GM19035 (cell line): ENCODE results near the gene CPNE5.

Source experiments
- ATAC-seq: cut with Tn5 transposase; IDR thresholded peaks from one replicate; pipeline ENCODE4 v1.9.1; 2021; ENCODE audit not compliant: unreplicated experiment

The CPNE5 gene

GRCh38 chr6:36838896-36839748 is at the start of gene CPNE5:
CPNE5 (minus strand) TSS chr6:36839444; CDS start chr6:36839377, 67 bp downstream.
- no peak for ATAC-seq

DNA sequence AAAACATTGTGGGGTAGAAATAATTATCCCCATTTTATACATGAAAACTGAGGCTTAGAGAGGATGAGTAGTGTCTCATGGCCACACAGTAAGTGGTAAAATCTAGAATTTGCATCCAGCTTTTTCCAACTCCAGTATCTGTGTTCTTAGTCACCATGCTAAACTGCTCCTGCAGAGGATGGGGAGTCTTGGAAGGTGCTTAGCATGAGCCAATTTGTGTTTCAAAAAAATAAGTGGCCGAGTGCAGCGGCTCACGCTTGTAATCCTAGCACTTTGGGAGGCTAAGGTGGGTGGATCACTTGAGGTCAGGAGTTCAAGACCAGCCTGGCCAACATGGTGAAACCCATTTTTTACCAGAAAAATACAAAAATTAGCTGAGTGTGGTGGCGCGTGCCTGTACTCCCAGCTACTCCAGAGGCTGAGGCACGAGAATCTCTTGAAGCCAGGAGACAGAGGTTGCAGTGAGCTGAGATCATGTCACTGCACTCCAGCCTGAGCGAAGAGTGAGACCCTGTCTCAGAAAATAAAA is 48.9 kb upstream of the CPNE5 start:
- ATAC-seq, result no peak

DNA sequence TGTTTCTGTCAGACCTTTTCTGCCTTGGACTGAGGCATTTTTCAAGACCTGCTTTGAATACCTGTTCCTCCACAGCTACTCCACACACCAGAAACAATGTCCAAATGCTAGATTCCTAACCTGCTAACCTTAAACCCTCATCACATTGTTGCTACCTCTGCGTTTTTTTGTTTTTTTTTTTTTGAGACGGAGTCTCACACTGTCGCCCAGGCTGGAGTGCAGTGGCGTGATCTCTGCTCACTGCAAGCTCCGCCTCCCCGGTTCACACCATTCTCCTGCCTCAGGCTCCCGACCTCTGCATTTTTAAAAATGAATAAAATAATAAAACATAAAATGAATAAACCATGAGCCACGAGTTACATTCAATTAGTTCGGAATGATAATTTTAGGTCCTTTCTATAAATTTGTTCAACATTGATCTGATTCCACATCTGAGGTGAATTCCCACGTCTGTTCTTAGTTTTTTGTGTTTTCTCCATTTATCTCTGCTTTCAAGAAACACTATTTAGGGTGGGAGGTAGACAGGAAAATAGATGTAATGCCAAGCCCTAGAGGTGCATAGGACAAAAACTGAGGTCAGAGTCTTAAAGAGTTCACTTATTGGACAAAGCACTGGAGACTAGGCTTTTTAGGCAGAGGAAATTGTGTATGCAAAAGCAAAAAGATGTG is 47.8 kb upstream of the CPNE5 start:
- no peak for ATAC-seq

- peak; percentile 99 for ATAC-seq
Measured at GRCh38 chr6:36885461-36886401, 46.5 kb upstream of the CPNE5 start, which contains the start of gene C6orf89. C6orf89 (plus strand) TSS chr6:36885952; CDS start chr6:36899445, 13,493 bp downstream.

DNA sequence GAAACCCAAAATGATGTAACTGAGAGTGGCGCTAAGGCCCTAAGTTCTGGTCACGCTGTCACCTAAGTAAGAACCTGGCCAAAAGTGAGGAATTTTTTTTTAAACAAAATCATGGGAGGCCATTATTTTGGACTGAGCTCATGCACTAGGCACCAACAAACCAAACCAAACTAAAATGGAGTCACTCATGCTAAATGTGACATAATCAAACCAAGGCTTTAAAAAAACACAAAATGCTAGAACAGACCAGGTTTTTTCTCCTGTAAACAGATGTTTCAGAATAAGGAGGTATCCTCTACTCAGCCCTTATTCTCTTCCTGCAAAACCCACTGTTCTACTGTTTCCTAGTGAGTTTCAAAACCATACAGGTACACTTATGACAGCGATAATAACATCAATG is 45.4 kb upstream of the CPNE5 start:
- no peak for ATAC-seq

- ATAC-seq, result no peak
Measured at GRCh38 chr6:36875250-36875633, 36.0 kb upstream of the CPNE5 start.

DNA sequence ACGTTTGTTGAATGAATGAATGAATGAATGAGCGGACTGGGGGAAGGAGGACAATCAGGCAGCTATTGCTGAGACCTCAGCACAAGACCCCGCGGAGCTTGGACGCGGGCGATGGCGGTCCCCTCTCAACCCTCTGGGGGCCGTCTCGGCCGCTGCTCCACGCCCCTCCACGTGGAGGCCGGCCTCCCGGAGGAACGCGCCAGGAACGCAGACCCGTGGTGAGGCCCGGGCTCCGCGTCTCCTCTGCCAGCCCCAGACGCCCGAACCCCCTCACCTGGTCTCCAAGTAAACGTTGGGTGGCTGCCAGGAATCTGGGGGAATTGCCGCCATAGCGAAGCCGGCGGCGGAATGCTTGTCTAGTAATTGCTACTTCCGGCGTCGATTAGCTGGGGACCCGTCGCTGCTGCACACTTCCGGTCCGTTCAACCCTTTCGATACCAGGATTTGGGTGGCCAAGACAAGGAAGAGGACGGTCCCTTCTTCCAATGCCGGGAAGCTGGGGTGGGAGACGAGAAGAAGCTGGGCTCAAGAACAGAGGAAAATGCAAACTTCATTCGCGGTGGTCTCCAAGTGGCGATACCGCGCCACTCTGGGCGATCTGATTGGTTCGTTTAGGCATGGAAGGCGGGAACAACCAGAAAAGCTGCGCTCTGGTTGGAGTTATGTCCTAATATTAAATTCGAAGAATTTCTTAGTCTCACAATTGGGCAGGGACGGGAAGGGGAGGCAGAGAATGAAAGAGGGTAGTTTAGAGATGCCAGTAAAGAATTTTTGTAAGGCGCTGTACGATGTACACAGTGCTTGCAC is 35.4 kb upstream of the CPNE5 start, which contains the start of gene PPIL1:
TSS of gene PPIL1 (minus strand) at position 361 of the 807 bp plus-strand sequence. CDS start at position 330, 31 bp downstream.
- peak; percentile 86 for ATAC-seq

DNA sequence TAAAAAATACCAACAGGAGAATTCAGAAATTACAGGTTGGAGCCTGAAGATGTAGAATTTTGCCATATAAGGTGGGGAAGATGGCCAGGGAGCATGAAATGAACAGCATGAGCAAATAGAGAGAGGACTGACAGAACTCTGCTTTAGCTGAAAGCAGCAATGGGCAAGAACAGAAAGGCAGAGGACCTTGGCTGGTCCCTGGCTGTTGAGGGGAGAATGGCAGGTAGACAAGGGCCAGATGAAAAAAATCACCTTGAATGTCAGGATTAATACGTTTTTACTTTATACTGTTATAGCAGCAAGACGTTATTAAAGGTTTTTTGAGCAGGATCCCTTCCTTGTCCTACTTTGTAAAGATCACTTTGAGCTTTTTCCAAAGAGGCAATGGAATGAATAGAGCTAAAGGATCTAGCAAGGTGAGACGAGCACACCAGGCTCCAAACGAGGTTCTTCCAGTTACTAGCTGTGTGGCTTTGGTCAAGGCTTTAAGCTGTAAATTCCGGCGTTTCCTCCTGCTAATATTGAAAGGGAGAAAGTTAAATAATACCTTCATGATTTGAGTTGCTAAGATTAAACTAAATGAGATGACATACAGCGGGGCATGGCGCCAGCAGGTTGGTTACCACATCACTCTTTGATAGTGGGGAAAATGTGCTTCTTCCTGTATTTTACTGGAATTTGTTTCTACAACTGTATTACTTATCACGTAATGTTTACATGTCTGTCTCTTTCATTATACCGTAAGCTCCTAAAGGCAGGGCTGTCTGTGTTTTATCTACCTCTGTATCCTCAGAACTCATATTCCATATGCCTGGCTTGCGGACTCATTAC is 34.6 kb upstream of the CPNE5 start:
- no peak for ATAC-seq

GRCh38 chr6:36873115-36873514 is 33.9 kb upstream of the CPNE5 start:
- ATAC-seq, result no peak

GRCh38 chr6:36871686-36872085 is 32.4 kb upstream of the CPNE5 start:
- no peak for ATAC-seq

DNA sequence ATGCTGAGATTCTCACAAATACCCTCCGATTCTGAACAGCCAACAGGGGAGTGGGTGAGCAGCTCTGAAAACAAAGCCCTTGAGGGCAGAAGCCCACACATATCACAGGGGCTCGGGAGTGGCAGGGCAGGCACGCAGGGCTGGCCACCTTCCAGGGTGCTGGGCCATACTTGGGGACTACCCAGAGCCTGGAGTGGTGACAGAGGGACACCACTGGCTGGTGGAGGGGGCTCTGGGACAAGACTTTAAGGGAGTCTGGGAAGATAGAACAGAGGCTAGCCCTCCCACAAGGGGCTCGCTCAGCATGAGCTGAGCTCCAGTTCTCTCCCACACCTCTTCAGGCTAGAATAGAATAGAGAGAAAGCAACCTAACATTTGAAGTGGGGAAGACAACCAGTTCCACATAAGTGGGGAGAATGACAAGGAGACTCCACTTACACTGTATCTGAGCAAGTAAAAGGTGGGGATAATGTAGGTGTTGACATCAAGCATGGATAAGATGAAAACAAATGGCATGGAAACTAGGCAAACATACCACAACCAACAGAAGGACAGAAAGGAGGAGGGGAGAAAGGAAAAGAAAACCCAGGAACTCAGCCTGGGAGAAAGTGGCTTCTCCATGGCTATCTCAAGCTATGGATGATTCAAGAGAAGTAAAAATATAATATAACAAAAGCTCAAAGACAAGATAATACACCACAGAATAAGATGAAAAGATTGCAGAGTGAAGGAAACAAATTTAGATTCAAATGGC is 28.4 kb upstream of the CPNE5 start:
- no peak for ATAC-seq

- ATAC-seq, result no peak
Measured at GRCh38 chr6:36865835-36866234, 26.6 kb upstream of the CPNE5 start.

DNA sequence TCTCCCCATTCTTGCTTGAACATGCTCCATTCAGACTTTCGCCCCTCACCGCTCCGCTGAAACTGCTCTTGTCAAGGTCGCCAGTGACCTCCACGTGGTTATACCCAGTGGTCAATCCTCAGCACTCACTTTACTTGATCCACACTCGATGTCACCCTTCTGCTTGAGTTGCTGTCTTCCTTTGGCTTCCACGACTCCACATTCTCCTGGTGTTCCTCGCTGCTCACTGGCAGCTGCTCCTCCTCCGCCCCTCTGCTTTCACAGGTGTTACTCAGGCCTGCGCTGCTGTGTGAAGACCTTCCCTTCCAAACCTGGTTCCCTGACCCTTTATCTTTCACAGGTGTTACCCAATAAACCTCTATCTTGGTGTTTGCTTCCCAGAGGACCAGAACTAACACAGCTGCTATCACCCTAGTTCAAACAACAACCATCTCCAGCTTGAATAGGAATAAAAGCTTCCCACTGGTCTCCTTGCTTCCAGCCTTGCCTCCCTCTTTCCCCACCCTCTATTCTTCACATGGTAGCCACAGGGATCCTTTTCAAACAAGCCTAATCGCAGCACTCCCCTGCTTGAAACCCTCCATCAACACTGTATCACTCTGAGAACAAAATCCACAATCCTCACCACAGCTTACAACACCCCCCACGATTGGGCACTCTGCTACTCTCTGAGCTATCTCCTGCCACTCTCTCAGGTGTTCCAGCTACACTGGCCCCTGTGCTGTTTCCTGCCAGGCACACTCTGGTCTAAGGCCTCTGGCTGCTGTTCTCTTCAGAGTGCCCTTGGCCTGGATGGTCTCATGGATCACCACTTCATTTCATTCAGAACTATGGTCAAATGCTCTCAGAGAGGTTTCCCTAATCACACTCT is 24.7 kb upstream of the CPNE5 start:
- ATAC-seq, result no peak

DNA sequence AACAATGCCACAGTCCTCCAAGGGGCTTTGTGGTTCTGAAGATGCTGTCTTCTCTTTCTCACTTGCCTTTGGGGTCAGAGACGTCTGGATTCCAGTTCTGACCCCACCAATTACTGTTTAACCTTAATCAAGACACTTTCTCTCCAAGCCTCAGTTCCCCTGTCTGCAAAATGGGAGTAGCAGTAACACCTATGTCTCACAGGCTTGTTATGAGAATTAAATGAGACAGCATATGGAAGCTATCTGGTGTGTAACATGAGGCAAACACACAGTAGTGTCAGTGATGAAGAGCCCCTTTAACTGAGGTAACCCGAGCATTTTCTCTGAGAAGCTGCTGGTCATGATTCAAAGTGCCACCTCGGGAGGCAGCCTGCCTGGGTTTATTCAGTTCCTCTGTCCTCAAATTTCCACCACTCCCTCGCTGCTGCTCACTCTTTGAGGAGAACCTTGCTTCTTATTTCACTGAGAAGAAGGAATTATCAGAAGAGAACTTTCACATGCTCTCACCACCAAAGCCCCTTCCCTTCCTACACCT is 23.7 kb upstream of the CPNE5 start:
- no peak for ATAC-seq

DNA sequence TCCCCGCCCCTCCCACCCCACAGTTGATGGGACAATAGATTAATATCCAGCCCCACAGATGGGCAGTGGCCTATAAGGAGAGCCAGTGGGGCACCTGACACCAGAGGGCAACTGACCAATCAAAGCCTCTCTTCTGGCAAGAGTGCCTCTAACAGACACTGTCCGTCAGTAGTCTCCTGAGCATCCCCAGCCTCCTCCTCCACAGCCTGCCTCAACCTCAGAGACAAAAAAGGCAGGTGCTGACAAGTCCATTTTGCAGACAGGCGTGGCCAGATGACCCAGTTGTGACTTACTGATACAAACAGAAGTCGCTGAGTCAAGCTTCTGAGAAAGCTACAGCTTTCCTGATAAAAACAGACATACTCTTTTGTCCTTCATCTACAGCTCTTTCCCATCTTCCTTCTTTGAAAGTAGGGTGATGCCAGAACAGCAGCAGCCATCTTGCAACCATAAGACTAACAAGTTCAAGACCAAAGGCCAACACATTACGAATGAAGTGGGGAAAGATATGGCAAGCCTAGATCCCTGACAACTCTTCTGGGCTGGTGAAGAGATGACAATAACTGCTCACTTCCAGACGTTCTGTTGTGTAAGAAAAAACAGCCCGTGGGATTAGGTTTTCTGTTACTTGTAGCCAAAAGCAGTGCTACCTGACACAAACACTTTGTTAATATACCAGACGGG is 23.1 kb upstream of the CPNE5 start:
- no peak for ATAC-seq

- ATAC-seq, result no peak
Measured at GRCh38 chr6:36860126-36860525, 20.9 kb upstream of the CPNE5 start.
